CD4-positive, alpha-beta T cell treated with Interleukin-6 at 100 ng/mL for 8 hours (primary cell): ENCODE measurements around the gene AMN.
"Not testable (repeated sequence)": the region's sequence is repeated elsewhere in the genome, so short reads cannot be mapped to it uniquely, and the experiment has no call there.

Source experiments
- DNase-seq: peaks from one replicate; pipeline ENCODE4 v3.0.0-alpha.2; 2020; ENCODE audit warnings: mixed read lengths, low spot score

Gene AMN

GRCh38 chr14:102922490-102923200 lies at the start of gene AMN:
Gene AMN, plus strand, starts transcription at chr14:102922663. Its CDS starts 26 bp downstream, at chr14:102922689.
- no peak for DNase-seq

DNA sequence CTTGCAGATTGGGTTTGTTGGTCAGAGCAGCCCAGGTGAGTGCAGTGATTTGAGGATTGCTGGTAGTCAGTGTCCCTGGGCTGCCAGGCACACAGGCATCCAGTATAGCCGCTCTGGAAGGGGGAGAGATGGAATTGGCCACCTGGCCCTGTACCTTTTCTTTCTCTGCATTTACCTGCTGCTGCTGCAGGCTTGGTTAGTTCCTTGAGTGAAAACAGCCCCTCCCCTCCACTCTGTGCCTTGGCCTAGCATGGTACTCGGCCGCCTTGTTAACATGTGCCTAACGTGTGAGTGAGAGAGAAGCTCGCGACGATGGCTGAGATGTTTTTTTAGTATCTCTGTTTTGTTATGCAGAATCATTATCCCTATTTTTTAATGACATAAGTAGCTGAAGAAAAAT lies 49.3 kb upstream of the AMN start:
- no peak for DNase-seq

- DNase-seq: no peak
These were observed 48.9 kb upstream of the AMN start for GRCh38 chr14:102873546-102874061.

- DNase-seq: no peak
These were observed 46.8 kb upstream of the AMN start for GRCh38 chr14:102875652-102876051.

- not testable (repeated sequence) for DNase-seq
These were observed 45.0 kb upstream of the AMN start for GRCh38 chr14:102877511-102877910.

DNA sequence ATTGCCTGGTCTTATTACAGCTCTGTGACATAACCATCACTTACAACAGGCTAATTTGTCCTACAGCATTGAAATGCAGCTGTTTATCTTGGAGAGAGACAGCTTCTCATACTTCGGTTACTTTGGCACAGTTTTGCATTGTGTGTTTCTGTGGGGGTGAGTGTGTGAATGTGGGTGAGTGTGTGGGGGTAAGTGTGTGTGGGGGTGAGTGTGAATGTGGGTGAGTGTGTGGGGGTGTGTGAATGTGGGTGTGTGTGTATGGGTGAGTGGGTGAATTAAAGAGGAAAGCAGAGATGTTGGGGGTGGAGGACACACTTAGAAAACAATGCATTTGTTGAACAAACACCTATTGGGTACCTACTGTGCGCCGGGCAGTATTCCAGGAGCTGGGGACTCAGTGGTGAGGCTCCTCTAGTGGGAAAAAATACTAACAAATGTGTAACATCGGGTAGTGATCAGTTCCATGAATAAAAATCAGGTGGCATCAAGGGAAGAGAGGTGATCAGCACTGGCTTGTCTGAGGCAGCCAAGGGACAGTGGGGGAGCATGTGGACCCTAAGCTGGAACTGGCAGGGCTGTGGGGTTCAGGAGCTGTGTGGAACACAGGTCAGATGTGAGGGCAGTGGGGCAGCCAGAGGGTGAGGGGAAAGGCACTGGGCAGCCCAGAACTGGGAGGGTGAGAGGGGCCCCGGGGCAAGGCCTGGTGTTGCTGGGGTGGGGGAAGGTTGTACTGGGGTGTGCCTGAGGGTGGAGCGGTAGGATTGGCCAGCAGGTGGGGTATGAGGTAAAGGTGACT lies 44.1 kb upstream of the AMN start:
- no peak for DNase-seq

GRCh38 chr14:102878970-102879460 lies 43.4 kb upstream of the AMN start:
- DNase-seq: no peak

DNA sequence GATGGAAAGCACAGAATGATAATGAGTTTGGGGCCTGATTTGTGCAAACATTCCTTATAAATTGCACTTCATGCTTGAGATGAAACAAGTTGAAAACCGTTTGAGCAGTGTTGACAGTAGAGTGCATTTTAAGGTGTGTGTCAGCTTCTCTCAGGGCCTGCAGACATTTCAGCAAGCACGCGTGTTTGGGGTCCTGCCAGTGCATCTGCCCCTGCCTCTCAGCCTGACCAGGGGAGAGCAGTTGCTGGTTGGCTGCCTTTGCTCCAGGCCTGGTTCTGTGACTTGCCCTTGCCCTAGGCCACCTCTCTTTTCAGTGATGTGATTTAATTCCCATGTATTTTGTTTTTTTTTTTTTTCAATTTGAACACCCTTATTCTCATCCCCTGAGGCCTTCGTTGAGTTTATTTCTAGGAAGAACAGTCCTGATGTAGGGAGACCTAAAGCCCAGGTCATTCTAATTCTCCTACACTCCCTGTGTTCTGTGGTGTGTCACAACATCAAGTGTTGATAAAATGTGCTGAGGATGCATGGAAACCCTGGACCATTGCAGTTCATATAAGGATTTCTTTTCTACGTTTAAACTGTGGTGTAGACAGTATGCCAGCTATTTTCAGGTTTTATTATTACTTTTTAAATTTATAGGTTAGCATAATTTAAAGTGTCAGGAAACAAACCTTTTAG lies 40.1 kb upstream of the AMN start:
- DNase-seq: no peak

- no peak for DNase-seq
These were observed 39.3 kb upstream of the AMN start for GRCh38 chr14:102883089-102883541.

DNA sequence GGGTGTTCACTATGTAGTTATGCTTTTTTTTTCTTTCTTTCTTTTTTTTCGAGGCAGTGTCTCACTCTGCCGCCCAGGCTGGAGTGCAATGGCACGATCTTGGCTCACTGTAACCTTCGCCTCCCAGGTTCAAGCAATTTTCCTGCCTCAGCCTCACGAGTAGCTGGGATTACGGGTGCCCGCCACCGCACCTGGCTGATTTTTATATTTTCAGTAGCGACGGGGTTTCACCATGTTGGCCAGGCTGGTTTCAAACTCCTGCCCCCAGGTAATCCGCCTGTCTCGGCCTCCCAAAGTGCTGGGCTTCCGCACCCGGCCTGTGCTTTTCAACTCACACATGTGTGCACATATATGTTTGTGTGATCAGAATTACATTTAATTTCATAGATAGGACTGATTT lies 38.9 kb upstream of the AMN start:
- DNase-seq: no peak

GRCh38 chr14:102885737-102886447 lies 36.6 kb upstream of the AMN start:
- DNase-seq: no peak

- DNase-seq: no peak
These were observed 33.7 kb upstream of the AMN start for GRCh38 chr14:102888748-102889147.

DNA sequence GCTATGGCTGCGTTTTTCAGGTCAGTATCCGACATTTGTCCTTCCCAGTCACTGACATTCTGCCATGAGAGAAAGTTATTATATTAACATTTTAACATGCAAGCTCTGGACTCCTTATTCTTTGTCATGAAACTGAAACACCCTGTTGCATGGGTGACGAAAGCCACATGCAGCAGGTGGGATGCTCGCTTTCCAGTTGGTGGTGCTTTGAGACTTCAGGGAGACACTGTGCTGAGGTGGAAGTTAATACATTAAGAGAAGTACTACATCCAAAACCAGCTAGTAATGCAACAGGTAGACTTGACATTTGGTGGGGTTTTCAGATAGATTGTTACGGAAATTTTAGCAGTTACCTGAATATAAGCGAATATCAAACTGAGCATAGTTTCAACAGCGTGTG lies 32.8 kb upstream of the AMN start:
- DNase-seq: no peak

- DNase-seq: no peak
These were observed 31.4 kb upstream of the AMN start for GRCh38 chr14:102891111-102891510.

DNA sequence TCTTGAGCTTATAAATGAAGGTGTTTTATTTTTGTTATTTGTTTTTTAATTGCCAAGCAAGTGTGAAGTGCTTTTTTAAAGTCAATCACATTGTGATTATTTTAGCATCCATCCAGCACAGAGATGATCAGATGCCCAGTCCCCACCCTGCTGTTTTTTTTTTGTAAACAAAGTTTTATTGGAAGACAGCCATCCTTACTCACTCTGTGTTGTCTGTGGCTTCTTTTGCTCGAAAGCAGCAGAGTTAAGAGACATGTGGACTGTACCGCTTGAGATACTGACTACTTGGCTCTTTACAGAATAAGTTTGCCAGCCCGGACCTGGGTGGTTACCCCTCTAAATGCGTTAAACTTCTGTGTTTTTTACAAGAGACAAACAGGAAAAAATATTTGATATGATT lies 30.9 kb upstream of the AMN start:
- no peak for DNase-seq

GRCh38 chr14:102892651-102893050 lies 29.8 kb upstream of the AMN start:
- no peak for DNase-seq

- no peak for DNase-seq
These were observed 29.0 kb upstream of the AMN start for GRCh38 chr14:102893452-102893851.

DNA sequence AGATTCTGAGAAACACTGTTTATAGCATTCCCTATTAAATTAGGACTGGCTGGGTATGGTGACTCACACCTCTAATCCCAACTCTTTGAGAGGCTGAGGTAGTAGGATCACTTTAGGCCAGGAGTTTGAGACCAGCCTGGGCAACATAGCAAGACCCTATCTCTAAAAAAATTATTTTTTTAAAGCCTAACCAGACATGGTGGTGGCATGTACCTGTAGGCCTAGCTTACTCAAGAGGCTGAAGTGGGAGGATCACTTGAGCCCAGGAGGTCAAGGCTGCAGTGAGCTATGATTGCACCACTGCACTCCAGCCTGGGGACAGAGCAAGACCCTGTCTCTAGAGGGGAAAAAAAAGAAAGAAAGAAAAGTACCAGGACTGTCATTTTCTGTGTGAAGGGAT lies 25.7 kb upstream of the AMN start:
- DNase-seq: not testable (repeated sequence)

- no peak for DNase-seq
These were observed 25.0 kb upstream of the AMN start for GRCh38 chr14:102897299-102898027.

DNA sequence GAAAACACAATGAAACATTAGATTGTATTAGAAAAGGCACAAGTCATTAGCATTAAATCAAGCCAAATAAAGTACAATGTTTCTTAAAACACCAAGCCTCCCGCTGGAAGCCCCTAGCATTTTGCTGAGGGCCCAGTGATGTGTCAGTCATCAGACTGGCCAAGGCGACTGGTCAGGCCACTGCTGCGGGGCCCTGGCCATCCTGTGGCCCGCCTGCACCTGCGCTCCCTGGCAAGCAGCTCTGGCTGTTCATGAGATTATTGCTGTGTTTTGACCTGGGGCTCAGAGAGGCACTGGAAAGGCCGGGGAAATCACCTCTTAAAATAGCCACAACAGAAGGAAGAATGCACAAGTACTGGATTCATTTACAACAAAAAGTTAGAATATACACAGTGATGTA lies 24.2 kb upstream of the AMN start:
- DNase-seq: no peak
